Colonic mucosa (tissue), 4 donors: Measurements from ENCODE around the gene CNBP. TPM values are rescaled to one million over a fixed set of nuclear protein-coding genes. Genes with fewer than 3 reads are reported as not detected.
"Not testable (repeated sequence)": the region's sequence is repeated elsewhere in the genome, so short reads cannot be mapped to it uniquely, and the experiment has no call there.

Source experiments
- DNase-seq: peaks from one replicate; pipeline ENCODE4 v3.0.0-alpha.2; 2020
- H3K27ac ChIP-seq: fragments of 200-600 bp; one replicate; pipeline ENCODE4 v1.8.0; 2021
- H3K27me3 ChIP-seq: fragments of 200-600 bp; one replicate; pipeline ENCODE4 v1.8.0; 2021
- H3K36me3 ChIP-seq: fragments of 200-600 bp; one replicate; pipeline ENCODE4 v1.8.0; 2021
- H3K4me1 ChIP-seq: fragments of 200-600 bp; one replicate; pipeline ENCODE4 v1.8.0; 2021; ENCODE audit warnings: mild to moderate bottlenecking
- H3K4me3 ChIP-seq: fragments of 200-600 bp; one replicate; pipeline ENCODE4 v1.8.0; 2021
- H3K9ac ChIP-seq, 2 donors: one replicate each; pipeline ENCODE4 v1.7.0; 2013; ENCODE audit warnings: control low read depth in 2 of 2, low read depth in 2 of 2, low read length in 2 of 2
- H3K9me3 ChIP-seq: fragments of 200-600 bp; one replicate; pipeline ENCODE4 v1.8.0; 2021
- intact Hi-C: fragments of 100-400 bp; cut with DNase I; formaldehyde crosslinking; loops from one replicate; pipeline ENCODE4 v1.14.1; 2022
- total RNA-seq, 2 donors: library from RNA; stranded (reverse); fragmentation: NEBNext Ultra II Directional in 1 of 2; extraction: Animal tissue kit (Norgen Biotek cat#: 25700) in 1 of 2; gene quantifications; one replicate each; pipeline ENCODE4 v1.2.1, GENCODE V29; 2021
- TF ChIP-seq, protein P1 (sequence below): fragments of 200-600 bp; IDR thresholded peaks from one replicate; pipeline ENCODE4 v1.8.0; 2022; ENCODE audit warnings: antibody characterized with exemption, mild to moderate bottlenecking
- donor health status: healthy.
- donor health status: DM: no; HTN: no; CAD: no.
- donor health status: DM: no; HTN: no; CAD: no.

Gene CNBP
- total RNA-seq, 2 donors from 2014 or later: 204 to 279 TPM

DNA sequence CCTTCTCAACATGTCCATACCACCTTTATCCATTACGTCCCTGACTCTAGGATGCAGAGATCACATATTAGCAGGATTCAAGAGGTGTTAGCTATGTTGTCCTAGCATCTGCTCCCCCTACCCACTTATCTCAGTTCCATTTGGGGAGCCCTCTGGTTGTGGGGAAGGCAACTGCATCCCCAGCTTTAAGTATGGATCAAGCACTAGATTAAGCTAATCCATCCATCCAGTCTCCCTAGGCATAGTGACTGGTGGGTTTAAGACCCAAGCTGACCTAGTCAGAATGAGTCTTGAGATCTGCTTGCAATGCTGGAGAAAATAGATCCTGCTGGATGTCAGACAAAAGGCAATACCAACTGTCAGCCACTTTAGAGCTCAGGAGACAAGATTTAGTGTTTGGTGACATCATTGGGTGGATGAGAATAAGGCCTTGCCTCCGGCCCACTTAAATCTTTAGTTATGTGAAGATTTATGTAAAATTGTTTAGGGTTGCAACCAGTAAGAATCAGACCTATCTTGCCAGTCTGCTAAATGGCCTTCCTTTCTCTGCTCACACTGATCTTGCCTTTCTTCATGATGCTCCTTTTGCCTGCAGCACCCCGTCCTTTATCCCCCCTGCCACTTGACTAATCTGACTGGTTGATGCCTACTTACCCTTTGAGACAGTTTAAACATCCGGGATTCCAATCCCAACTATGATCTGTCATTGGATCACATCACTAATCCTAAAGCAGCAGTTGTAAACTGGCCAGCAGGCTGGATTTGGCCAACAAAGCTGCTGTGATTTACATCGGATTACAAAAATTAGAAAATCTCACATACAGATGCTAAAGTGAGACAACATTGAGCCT lies 20.7 kb downstream of the CNBP start:
- Histone ChIP-seq H3K36me3 (peaks cover 10% of the 10 kb centered on the region), H3K4me3 (no peak overlapping the region), H3K27ac (no peak overlapping the region), H3K9ac (peak overlapping the region; percentile 4 to 92), H3K27me3 (no peaks in the 10 kb centered on the region), H3K4me1 (peaks cover 10% of the 10 kb centered on the region), H3K9me3 (no peaks in the 10 kb centered on the region)
- no peak for DNase-seq
- TF ChIP-seq, protein P1, sequence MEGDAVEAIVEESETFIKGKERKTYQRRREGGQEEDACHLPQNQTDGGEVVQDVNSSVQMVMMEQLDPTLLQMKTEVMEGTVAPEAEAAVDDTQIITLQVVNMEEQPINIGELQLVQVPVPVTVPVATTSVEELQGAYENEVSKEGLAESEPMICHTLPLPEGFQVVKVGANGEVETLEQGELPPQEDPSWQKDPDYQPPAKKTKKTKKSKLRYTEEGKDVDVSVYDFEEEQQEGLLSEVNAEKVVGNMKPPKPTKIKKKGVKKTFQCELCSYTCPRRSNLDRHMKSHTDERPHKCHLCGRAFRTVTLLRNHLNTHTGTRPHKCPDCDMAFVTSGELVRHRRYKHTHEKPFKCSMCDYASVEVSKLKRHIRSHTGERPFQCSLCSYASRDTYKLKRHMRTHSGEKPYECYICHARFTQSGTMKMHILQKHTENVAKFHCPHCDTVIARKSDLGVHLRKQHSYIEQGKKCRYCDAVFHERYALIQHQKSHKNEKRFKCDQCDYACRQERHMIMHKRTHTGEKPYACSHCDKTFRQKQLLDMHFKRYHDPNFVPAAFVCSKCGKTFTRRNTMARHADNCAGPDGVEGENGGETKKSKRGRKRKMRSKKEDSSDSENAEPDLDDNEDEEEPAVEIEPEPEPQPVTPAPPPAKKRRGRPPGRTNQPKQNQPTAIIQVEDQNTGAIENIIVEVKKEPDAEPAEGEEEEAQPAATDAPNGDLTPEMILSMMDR: no peak
- intact Hi-C loops: no loop called here

GRCh38 chr3:129161860-129162271 lies 21.8 kb downstream of the CNBP start:
- H3K27ac ChIP-seq: peak overlapping the region; percentile 84
- H3K4me1 ChIP-seq: peaks cover 10% of the 10 kb centered on the region
- H3K4me3 ChIP-seq: peak overlapping the region; percentile 96
- H3K9ac ChIP-seq: peak overlapping the region; percentile 61 to 92
- no peaks in the 10 kb centered on the region for H3K9me3 ChIP-seq
- intact Hi-C loops: no loop called here
- peaks cover 9% of the 10 kb centered on the region for H3K36me3 ChIP-seq
- H3K27me3 ChIP-seq: no peaks in the 10 kb centered on the region
- peak; percentile 36 for DNase-seq
- TF ChIP-seq, protein P1: no peak

DNA sequence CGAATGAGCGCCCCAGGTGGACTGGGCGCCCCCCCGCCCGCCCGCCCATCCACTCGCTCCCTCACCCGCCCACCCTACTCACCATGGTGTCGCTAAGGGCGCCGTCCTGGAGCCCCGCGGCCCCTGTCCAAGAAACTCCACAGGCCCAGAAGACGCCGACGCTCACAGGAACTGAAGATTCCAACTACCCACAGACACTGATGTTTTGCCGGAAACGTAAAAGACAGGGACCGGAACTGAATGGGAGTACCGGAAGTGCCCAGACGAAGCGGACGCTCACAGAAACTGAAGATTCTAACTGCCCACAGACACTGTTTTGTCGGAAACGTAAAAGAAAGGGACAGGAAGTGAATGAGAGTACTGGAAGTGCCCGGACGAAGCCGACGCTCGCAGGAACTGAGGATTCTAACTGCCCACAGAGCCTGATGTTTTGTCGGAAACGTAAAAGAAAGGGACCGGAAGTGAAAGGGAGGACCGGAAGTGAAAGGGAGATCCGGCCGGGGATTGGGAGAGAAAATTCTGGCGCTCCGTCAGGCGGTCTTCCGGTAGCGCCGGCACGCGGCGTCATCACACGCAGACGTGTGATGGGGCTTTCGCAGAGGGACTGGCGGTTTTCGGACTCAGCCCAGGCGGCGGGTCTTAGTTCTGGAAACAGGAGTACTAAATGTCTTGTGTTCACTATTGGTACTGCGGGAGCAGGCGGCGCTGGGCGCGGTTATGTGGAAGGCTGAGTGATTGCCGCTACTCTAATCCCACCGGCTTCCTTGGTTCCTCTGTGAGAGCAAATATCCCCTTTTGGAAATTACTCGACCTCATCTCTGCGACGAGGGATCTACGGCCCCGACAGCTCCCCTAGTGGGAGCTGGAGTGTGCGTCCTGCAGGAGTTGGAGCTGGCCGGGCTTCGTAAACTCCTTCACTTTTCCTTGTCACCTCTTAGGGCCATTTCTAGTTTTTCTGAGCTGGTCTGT lies 22.5 kb downstream of the CNBP start, which contains the start of gene ISY1:
TSS of gene ISY1 (minus strand) at position 173 of the 969 bp plus-strand sequence. CDS start at position 85, 88 bp downstream.
- Histone ChIP-seq H3K27ac (peak within 1 kb of the TSS; percentile 84), H3K9me3 (no peaks in the 10 kb centered on the region), H3K4me3 (peak within 1 kb of the TSS; percentile 96), H3K9ac (peak within 1 kb of the TSS; percentile 61 to 92), H3K27me3 (no peaks in the 10 kb centered on the region), H3K36me3 (peaks cover 11% of the 10 kb centered on the region), H3K4me1 (peaks cover 10% of the 10 kb centered on the region)
- intact Hi-C loops: no loop called here
- TF ChIP-seq, protein P1: peak; percentile 63
- peak; percentile 91 for DNase-seq

DNA sequence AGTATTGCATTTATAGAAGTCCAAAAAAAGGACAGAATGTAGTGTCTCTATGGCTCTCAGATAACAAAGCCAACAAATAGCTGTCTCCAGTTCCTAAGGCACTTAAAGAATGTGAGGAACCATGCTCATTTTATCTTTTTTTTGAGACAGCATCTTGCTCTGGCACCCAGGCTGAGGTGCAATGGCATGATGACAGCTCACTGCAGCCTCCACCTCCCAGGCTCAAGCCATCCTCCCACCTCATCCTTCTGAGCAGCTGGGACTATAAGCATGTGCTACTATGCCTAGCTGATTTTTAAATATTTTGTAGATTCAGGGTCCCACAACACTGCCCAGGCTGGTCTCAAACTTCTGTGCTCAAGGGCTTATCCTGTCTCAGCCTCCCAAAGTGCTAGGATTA lies 38.9 kb downstream of the CNBP start:
- intact Hi-C loops: no loop called here
- H3K4me1 ChIP-seq: no peaks in the 10 kb centered on the region
- DNase-seq: no peak
- no peak overlapping the region for H3K9ac ChIP-seq
- H3K27me3 ChIP-seq: no peaks in the 10 kb centered on the region
- TF ChIP-seq, protein P1: no peak
- H3K27ac ChIP-seq: no peak overlapping the region
- H3K36me3 ChIP-seq: peaks cover 5% of the 10 kb centered on the region
- H3K9me3 ChIP-seq: no peaks in the 10 kb centered on the region
- H3K4me3 ChIP-seq: no peak overlapping the region

GRCh38 chr3:129141011-129141410 lies 42.7 kb downstream of the CNBP start:
- DNase-seq, H3K9me3 ChIP-seq, H3K36me3 ChIP-seq, H3K27me3 ChIP-seq, H3K9ac ChIP-seq, H3K4me3 ChIP-seq, intact Hi-C loops, H3K4me1 ChIP-seq, H3K27ac ChIP-seq: not testable (repeated sequence)
